ENCODE measurements around the gene NOTCH3.
A peak's percentile ranks its signal among the peaks of the same experiment; 100 is the strongest.

NOTCH3 gene

DNA sequence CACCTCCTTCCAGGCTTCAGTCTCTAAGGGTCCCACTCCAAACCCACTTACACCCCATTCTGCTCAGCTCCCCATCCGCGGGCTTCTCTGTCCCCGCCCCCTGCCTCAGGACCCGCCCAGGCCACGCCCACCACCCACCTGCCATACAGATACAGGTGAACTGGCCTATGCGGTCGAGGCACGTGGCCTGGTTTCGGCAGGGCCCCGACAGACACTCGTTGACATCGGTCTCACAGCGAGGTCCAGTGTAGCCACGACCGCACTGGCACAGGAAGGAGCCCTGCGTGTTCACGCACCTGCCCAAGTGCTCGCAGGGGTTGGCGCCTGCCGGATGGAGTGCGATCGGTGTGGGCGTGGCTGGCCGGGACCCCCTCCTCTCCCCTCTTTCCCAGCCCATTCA, 11.9 kb downstream of the NOTCH3 start:
- ATAC-seq, result no peak
- no peaks in the 10 kb centered on the region for H3K9me3 Mint-ChIP-seq
- no peak for DNase-seq
- H3K4me1 Mint-ChIP-seq, result no peaks in the 10 kb centered on the region
- H3K27ac Mint-ChIP-seq, result no peak overlapping the region
- no peak overlapping the region for H3K4me3 Mint-ChIP-seq
- peaks cover 19% of the 10 kb centered on the region for H3K27me3 Mint-ChIP-seq

DNA sequence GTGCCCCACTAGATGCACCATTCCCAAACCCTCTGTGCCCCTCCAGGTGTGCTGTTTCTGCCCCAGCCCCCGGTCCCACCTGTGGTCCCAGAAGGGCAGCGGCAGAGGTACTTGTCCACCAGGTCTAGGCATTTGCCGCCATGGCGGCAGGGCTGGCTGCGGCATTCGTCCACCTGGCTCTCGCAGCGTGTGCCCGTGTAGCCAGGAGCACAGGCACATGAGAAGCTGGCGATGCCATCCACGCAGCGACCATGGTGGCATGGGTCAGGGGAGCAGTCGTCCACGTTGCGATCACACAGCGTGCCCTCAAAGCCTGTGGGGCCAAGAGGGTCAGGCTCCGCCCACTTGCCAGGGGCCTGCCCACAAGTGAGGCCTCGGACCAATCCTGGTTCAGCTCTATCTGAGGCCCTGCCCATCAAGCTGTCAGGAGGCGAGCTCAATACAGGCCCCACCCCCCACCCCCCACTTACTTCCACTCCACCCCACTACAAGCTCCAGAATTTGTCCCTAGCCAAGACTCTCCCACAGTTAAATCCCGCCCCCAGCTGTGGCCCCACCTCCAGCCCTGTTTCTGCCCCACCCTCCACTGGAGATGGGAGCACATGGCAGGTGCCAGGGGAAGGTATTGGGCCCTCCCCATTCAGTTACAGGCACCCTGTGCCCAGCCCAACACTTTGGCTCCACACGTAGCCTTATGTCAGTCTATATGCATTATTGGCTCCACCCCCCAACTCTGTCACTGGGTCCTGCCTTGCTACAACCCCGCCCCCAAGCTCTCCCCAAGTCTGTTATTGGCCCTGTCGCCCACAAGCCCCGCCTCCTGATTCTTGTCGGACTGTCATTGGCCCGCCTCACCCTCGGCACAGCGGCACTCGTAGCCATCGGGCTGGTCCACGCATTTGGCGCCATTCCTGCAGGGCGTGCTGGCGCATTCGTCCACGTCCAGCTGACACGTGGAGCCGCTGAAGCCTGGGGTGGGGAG, 13.5 kb downstream of the NOTCH3 start:
- Mint-ChIP-seq H3K27me3 (peaks cover 12% of the 10 kb centered on the region), H3K9me3 (no peaks in the 10 kb centered on the region), H3K4me1 (no peaks in the 10 kb centered on the region), H3K4me3 (no peak overlapping the region), H3K27ac (no peak overlapping the region)
- ATAC-seq (no peak), DNase-seq (no peak)

DNA sequence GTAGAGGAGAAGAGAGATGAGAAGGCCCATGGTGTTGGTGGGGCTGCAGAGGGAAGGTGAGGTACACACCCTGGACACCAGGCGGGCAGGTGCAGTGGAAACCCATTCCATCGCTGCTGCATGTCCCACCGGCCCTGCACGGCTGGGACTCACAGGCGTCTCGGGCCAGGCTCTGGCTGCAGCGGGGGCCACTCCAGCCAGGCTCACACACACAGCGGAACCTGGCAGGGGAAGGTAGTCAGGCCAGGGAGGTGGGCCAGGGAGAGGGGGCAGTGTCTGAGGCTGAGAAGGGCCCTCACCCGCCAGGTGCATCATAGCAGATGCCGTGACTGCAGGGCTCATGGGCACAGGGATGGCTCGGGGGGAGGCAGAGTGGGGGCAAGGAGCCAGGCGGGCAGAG, 15.6 kb downstream of the NOTCH3 start:
- ATAC-seq (no peak), DNase-seq (no peak)
- H3K9me3 Mint-ChIP-seq, result no peaks in the 10 kb centered on the region
- no peaks in the 10 kb centered on the region for H3K4me1 Mint-ChIP-seq
- H3K27ac Mint-ChIP-seq, result no peak overlapping the region
- H3K27me3 Mint-ChIP-seq, result no peaks in the 10 kb centered on the region
- no peak overlapping the region for H3K4me3 Mint-ChIP-seq

DNA sequence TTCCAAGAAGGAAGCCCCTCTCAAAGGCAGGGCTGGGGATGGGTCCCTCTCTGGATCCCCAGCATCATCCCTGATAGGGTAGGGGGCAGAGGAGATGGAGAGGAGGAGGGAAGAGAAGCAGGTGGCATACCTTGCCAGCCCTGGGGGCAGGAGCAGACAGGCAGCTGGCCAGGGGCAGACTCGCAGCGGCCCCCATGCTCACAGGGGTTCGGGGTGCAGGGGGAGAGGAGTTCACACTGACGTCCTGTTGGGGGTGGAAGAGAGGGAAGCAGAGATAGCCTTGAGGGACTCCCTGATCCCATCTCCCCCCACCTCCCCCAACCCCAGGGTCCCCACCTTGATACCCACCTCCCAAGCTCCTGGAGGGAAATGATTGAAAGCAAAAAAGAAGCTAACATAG, 16.0 kb downstream of the NOTCH3 start:
- Mint-ChIP-seq H3K9me3 (no peaks in the 10 kb centered on the region), H3K4me3 (no peak overlapping the region), H3K4me1 (no peaks in the 10 kb centered on the region), H3K27me3 (no peaks in the 10 kb centered on the region), H3K27ac (no peak overlapping the region)
- ATAC-seq, result no peak
- no peak for DNase-seq

GRCh38 chr19:15181394-15181793, 19.4 kb downstream of the NOTCH3 start:
- DNase-seq, result no peak
- no peak overlapping the region for H3K4me3 Mint-ChIP-seq
- no peak overlapping the region for H3K27ac Mint-ChIP-seq
- no peaks in the 10 kb centered on the region for H3K9me3 Mint-ChIP-seq
- peaks cover 7% of the 10 kb centered on the region for H3K4me1 Mint-ChIP-seq
- no peak for ATAC-seq
- peaks cover 8% of the 10 kb centered on the region for H3K27me3 Mint-ChIP-seq

- Mint-ChIP-seq H3K4me1 (peaks cover 7% of the 10 kb centered on the region), H3K4me3 (no peak overlapping the region), H3K27me3 (peaks cover 8% of the 10 kb centered on the region), H3K9me3 (no peaks in the 10 kb centered on the region), H3K27ac (no peak overlapping the region)
- ATAC-seq (no peak), DNase-seq (no peak)
Observed at GRCh38 chr19:15180451-15181390, 20.1 kb downstream of the NOTCH3 start.

GRCh38 chr19:15178629-15179308, 22.0 kb downstream of the NOTCH3 start:
- Mint-ChIP-seq H3K27ac (no peak overlapping the region), H3K27me3 (peaks cover 8% of the 10 kb centered on the region), H3K9me3 (no peaks in the 10 kb centered on the region), H3K4me3 (peak overlapping the region in 1 of 2 donors; percentile 44), H3K4me1 (peaks cover 7% of the 10 kb centered on the region)
- DNase-seq, result no peak
- no peak for ATAC-seq

DNA sequence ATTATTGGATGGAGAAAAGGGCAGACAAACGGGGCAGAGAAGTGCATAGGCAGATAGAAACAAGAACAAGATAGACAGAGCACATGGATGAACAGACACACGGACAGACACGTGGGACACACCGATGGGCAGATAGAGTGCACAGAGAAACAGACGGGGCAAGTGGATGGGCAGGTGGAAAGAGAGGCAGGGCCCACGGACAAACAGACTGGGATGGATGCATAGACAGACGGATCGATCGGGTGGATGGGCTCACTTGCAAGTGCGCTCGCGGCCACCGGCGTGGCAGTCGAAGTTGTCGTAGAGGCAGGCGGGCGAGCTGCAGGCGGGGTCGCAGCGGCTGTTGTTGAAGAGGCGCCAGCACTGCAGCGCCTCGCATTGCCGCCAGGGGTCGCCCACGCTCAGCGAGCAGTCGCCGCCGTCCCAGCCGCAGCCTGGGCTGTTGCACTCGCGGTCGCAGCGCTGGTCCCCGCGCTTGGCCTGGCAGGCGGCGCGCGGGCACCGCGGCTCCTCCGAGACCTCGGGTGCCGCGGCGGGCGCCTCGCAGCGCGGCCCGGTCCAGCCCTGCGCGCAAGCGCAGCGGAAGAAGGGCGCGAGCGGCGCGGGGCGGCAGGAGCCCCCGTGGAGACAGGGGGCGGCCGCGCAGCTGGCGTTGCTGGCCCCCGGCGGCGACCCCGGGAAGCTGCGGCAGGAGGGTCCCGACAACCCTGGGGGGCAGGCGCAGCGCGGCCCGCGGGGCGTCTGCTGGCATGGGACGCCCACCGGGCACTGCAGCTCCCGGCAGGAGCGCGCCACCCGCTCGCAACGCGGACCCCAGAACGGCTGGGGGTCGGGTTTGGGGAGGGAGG, 23.3 kb downstream of the NOTCH3 start:
- H3K9me3 Mint-ChIP-seq, result no peaks in the 10 kb centered on the region
- H3K4me3 Mint-ChIP-seq, result peak overlapping the region; percentile 45
- peaks cover 8% of the 10 kb centered on the region for H3K27me3 Mint-ChIP-seq
- no peak overlapping the region for H3K27ac Mint-ChIP-seq
- peak; percentile 85 to 88 for DNase-seq
- peak; percentile 91 for ATAC-seq
- H3K4me1 Mint-ChIP-seq, result peaks cover 7% of the 10 kb centered on the region

DNA sequence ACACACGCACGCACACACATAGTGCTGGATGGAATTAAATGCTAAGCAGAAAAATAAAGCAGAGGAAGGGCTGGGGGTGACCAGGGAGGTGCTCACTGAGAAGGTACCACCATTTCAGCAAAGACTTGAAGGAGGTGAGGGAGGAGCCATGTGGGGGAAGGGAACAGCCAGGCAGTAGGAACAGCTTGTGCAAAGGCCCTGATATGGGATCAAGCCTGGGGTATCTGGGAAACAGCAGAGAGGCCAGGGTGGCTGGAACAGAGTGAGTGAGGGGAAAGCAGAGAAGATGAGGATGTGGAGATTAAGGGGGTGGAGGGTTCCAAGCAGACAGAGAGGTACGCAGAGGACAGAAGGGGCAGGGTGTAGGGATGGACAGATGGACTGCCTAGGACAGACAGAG, 25.2 kb downstream of the NOTCH3 start:
- Mint-ChIP-seq H3K4me3 (no peak overlapping the region), H3K27ac (no peak overlapping the region), H3K9me3 (no peaks in the 10 kb centered on the region), H3K4me1 (peaks cover 7% of the 10 kb centered on the region), H3K27me3 (peaks cover 8% of the 10 kb centered on the region)
- DNase-seq (no peak), ATAC-seq (no peak)

GRCh38 chr19:15173746-15174404, 26.9 kb downstream of the NOTCH3 start:
- no peak overlapping the region for H3K4me3 Mint-ChIP-seq
- peaks cover 7% of the 10 kb centered on the region for H3K4me1 Mint-ChIP-seq
- DNase-seq (no peak), ATAC-seq (no peak)
- H3K27me3 Mint-ChIP-seq, result peaks cover 6% of the 10 kb centered on the region
- no peak overlapping the region for H3K27ac Mint-ChIP-seq
- H3K9me3 Mint-ChIP-seq, result no peaks in the 10 kb centered on the region

GRCh38 chr19:15170345-15170744, 30.4 kb downstream of the NOTCH3 start:
- H3K27me3 Mint-ChIP-seq, result no peaks in the 10 kb centered on the region
- no peak for ATAC-seq
- no peaks in the 10 kb centered on the region for H3K4me1 Mint-ChIP-seq
- no peak overlapping the region for H3K4me3 Mint-ChIP-seq
- H3K27ac Mint-ChIP-seq, result no peak overlapping the region
- peaks cover 5 to 17% of the 10 kb centered on the region in 2 donors for H3K9me3 Mint-ChIP-seq
- DNase-seq, result no peak

DNA sequence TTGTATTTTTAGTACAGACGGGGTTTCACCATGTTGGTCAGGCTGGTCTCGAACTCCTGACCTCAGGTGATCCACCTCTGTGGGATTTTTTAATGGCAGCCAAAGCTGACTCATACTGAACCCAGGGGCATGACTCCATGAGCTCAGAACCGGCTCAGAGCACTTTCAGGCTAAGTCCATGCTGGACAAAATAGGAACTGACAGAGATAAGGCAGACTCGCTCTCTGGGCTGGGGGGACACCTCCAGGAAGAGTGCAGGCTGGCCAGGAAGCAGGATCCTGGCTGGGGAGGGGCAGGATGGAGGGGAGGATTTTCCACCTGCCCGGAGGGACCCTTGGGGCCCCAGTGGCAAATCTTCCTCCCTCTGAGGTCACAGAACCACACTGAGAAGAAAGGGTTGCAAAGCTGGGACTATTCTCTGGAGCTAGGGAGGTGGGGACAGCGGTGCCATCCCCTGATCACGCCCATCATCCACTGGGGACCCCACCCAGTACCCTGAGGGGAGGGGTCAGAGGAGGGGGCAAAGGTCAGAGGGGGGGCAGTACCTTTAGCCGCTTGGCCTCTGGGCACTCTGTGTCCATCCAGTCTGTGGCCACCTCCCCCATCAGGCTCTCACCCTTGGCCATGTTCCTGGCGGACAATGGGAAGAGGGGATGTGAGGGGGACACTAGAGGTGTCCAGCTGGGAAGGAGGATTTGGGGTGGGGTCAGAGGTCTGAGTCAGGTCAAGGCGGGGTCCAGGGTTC, 31.1 kb downstream of the NOTCH3 start:
- ATAC-seq, result no peak
- Mint-ChIP-seq H3K9me3 (peaks cover 5 to 23% of the 10 kb centered on the region in 2 donors), H3K4me1 (no peaks in the 10 kb centered on the region), H3K27me3 (no peaks in the 10 kb centered on the region), H3K27ac (no peak overlapping the region), H3K4me3 (no peak overlapping the region)
- no peak for DNase-seq

- DNase-seq, result no peak
- ATAC-seq, result no peak
- peaks cover 5 to 23% of the 10 kb centered on the region in 2 donors for H3K9me3 Mint-ChIP-seq
- H3K27me3 Mint-ChIP-seq, result no peaks in the 10 kb centered on the region
- H3K27ac Mint-ChIP-seq, result no peak overlapping the region
- no peak overlapping the region for H3K4me3 Mint-ChIP-seq
- no peaks in the 10 kb centered on the region for H3K4me1 Mint-ChIP-seq
Observed at GRCh38 chr19:15166700-15167099, 34.1 kb downstream of the NOTCH3 start.

Data from stimulated activated naive CD8-positive, alpha-beta T cell treated with anti-CD3 and anti-CD28 coated beads, Interleukin-15, amount 100 ng/mL, for 72 hours (primary cell).